ENCODE results near the gene FAM193A. TPM values are rescaled to one million over a fixed set of nuclear protein-coding genes. Genes with fewer than 3 reads are reported as not detected.
"Not testable (repeated sequence)": the region's sequence is repeated elsewhere in the genome, so short reads cannot be mapped to it uniquely, and the experiment has no call there.

FAM193A gene
- total and polyA plus RNA-seq, 12 donors = 12.9 to 30.8 (median 23.1) TPM

DNA sequence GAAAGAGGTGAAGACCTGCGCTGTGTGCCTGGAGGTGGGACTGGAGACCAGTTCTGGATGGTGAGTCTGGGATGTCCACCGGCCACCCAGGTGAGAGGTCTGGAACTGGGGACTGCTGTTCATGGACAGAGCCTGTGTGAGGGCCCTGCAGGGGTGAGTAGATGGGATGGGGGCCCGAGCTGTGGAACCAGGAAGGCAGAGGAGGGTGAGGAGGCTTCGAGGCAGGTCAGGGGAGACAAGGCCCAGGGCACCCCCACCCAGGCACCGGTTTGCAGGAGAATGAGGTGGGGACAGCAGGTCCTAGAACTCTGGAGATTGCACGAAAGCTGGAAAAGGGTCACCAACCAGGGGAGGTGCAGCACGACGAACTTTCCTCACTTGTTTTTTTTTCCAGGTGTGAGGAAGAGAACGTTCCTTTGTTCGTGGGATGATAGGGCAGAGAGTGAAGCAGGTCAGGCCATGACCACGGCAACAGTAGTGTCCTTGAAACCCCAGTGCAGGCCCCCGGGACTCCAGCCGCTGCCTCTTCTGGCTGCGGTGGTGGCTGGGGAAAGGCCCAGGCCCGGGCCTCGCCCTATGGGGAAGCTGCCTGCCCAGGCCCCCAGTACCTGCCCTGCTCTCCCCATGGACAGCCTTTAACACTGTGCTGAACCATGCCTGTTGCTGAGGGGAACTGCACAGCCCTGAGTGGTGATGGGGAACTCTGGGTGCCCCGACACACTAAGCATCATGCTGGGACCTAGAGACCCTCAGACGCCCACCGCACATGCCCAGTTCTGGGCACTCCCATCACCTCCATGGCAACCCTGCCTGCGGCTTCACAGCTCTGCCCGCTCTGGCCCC lies 196.8 kb downstream of the FAM193A start:
- Histone ChIP-seq H3K36me3 (replicated peaks in 1 of 2) (peaks cover 0 to 21% of the 10 kb centered on the region in 2 donors), H3K27me3 (no peaks in the 10 kb centered on the region), H3K27ac (no peak overlapping the region), H3K9me3 (replicated peaks in 1 of 3) (no peaks in the 10 kb centered on the region), H3K4me3 (no peak overlapping the region), H3K4me1 (replicated peaks in 1 of 2) (no peaks in the 10 kb centered on the region)
- intact Hi-C loops (cut with DNase I) = no loop called here
- DNase-seq = peak in 1 of 7 donors; percentile 16
- WGBS, 4 donors = 79 to 83% (median 81%) methylated on average over 19 to 21 of the region's 21 CpGs
- TF ChIP-seq POLR2A (IDR thresholded peaks at IDR 0.05) = no peak
- TF ChIP-seq, protein P1, sequence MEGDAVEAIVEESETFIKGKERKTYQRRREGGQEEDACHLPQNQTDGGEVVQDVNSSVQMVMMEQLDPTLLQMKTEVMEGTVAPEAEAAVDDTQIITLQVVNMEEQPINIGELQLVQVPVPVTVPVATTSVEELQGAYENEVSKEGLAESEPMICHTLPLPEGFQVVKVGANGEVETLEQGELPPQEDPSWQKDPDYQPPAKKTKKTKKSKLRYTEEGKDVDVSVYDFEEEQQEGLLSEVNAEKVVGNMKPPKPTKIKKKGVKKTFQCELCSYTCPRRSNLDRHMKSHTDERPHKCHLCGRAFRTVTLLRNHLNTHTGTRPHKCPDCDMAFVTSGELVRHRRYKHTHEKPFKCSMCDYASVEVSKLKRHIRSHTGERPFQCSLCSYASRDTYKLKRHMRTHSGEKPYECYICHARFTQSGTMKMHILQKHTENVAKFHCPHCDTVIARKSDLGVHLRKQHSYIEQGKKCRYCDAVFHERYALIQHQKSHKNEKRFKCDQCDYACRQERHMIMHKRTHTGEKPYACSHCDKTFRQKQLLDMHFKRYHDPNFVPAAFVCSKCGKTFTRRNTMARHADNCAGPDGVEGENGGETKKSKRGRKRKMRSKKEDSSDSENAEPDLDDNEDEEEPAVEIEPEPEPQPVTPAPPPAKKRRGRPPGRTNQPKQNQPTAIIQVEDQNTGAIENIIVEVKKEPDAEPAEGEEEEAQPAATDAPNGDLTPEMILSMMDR (IDR thresholded peaks at IDR 0.05) = no peak

DNA sequence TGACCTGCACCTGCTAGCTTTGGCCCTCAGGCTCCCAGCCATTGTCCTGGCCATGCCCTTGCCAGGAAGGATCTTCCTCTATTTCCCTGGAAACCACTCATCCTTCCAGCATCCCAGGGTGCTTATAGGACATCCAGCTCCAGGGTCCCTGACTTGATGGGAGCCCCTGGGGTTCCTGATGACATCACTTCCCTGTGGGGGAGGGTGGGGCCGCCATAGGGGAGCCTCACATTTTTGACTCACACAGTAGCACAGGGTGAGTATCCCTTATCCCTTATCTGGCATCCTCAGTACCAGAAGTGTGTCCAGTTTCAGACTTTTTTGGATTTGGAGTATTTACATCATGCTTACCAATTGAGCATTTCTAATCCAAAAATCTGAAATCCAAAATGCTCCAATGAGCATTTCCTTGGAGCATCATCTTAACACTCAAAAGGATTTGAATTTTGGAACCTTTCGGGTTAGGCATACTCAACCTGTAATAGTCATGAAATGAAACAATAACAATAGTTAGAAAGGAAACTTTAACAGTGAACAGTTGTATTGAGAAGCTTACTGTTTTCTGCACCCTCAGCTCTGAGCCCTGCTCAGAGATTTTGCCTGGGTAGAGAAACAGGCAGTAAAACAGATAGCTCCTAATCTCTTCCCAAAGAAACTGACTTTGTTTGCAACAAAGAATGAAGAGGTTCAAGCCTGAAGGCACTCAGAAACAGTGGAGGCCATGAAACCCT lies 197.6 kb downstream of the FAM193A start:
- no peak for DNase-seq
- intact Hi-C loops (cut with DNase I) = no loop called here
- H3K36me3 ChIP-seq (replicated peaks in 1 of 2) = peaks cover 0 to 21% of the 10 kb centered on the region in 2 donors
- no peaks in the 10 kb centered on the region for H3K27me3 ChIP-seq
- H3K9me3 ChIP-seq (replicated peaks in 1 of 3) = no peaks in the 10 kb centered on the region
- no peak for TF ChIP-seq POLR2A (IDR thresholded peaks at IDR 0.05)
- TF ChIP-seq, protein P1 (IDR thresholded peaks at IDR 0.05) = no peak
- no peak overlapping the region for H3K27ac ChIP-seq
- H3K4me3 ChIP-seq = no peak overlapping the region
- WGBS, 4 donors = 82 to 100% (median 86%) methylated on average over 2 of the region's 2 CpGs
- H3K4me1 ChIP-seq (replicated peaks in 1 of 2) = no peaks in the 10 kb centered on the region

DNA sequence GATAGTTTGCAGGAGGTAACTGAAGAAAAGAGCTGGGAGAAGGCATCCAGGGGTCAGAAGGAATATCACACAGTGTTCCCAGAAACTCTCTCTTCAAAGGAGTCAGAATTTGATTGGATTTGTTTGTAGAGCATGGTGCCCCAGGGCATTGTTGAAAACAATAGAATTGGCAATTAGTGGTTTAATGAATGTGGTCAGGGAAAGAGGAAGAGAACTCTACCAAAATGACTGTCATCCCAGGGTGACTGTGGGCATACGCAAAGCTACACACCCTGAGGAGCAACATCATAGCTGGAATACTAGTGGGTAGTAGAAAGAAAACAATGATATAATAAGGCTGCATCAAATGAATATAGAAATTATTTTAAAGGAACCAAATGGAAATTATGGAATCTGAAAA lies 198.2 kb downstream of the FAM193A start:
- intact Hi-C loops (cut with DNase I) = no loop called here
- no peak for TF ChIP-seq POLR2A (IDR thresholded peaks at IDR 0.05)
- TF ChIP-seq, protein P1 (IDR thresholded peaks at IDR 0.05) = no peak

DNA sequence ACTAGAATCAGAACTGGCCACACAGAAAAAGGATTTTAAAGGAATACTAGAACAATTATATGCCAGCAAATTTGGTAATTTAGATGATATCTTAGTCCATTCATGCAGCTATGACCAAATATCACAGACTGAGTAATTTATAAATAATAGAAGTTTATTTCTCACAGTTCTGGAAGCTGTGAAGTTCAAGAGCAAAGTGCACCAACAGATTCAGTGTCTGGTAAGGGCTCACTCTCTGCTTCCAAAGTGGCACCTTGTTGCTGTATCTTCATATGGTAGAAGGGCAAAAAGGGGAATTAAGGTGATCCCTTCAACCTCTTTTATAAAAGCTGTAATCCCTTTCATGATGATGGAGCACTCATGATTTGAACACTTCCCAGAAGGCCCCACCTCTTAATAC lies 199.4 kb downstream of the FAM193A start:
- intact Hi-C loops (cut with DNase I) = no loop called here
- no peak for DNase-seq
- Histone ChIP-seq H3K4me1 (replicated peaks in 1 of 2) (no peaks in the 10 kb centered on the region), H3K36me3 (replicated peaks in 1 of 2) (peaks cover 0 to 21% of the 10 kb centered on the region in 2 donors), H3K4me3 (no peak overlapping the region), H3K27me3 (no peaks in the 10 kb centered on the region), H3K9me3 (replicated peaks in 1 of 3) (no peaks in the 10 kb centered on the region), H3K27ac (no peak overlapping the region)
- no peak for TF ChIP-seq POLR2A (IDR thresholded peaks at IDR 0.05)
- TF ChIP-seq, protein P1 (IDR thresholded peaks at IDR 0.05) = no peak

More for the DNA sequence above, 198.2 kb downstream of the FAM193A start:
- Histone ChIP-seq H3K27ac (no peak overlapping the region), H3K4me3 (no peak overlapping the region), H3K27me3 (no peaks in the 10 kb centered on the region), H3K36me3 (replicated peaks in 1 of 2) (peaks cover 0 to 21% of the 10 kb centered on the region in 2 donors), H3K9me3 (replicated peaks in 1 of 3) (no peaks in the 10 kb centered on the region), H3K4me1 (replicated peaks in 1 of 2) (no peaks in the 10 kb centered on the region)
- 71 to 83% (median 76%) methylated on average over 1 of the region's 1 CpG for WGBS, 4 donors
- no peak for DNase-seq

DNA sequence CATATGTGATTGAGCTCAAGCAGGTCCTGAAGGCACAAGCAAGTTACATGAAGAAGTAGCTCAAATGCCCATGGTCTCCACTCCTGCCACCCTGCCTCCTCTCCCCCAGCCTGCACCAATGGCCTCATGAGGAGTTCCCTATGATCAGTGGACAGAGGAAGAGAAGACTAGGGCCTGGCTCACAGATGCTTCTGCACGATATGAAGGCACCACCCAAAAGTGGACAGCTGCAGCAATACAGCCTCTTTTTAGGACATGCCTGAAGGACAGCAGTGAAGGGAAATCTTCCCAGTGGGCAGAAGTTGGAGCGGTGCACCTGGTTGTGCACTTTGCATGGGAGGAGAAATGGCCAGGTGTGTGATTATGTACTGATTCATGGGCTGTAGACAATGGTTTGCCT lies 201.8 kb downstream of the FAM193A start:
- peaks cover 0 to 11% of the 10 kb centered on the region in 2 donors for H3K36me3 ChIP-seq (replicated peaks in 1 of 2)
- intact Hi-C loops (cut with DNase I); H3K4me3 ChIP-seq; H3K9me3 ChIP-seq (replicated peaks in 1 of 3); DNase-seq; H3K27me3 ChIP-seq; H3K27ac ChIP-seq; H3K4me1 ChIP-seq (replicated peaks in 1 of 2): not testable (repeated sequence)
- 90 to 100% (median 96%) methylated on average over 2 of the region's 2 CpGs for WGBS, 4 donors

Data from adrenal gland (tissue), 12 donors.